ENCODE data around the gene RIPOR2. TPM values are rescaled to one million over a fixed set of nuclear protein-coding genes. Genes with fewer than 3 reads are reported as not detected.

RIPOR2 gene
- total RNA-seq, 1 experiment from 2014 or later, result not detected

- DNase-seq (ENCODE audit: low read depth), result no peak
These were observed 27.7 kb downstream of the RIPOR2 start for GRCh38 chr6:24907919-24908649.

- no peak for DNase-seq (ENCODE audit: low read depth)
These were observed 29.4 kb downstream of the RIPOR2 start for GRCh38 chr6:24906314-24906713.

- no peak for DNase-seq (ENCODE audit: low read depth)
These were observed 30.3 kb downstream of the RIPOR2 start for GRCh38 chr6:24905483-24905882.

GRCh38 chr6:24903681-24904080 is 32.1 kb downstream of the RIPOR2 start:
- DNase-seq (ENCODE audit: low read depth), result no peak

GRCh38 chr6:24902782-24903181 is 33.0 kb downstream of the RIPOR2 start:
- DNase-seq (ENCODE audit: low read depth), result peak; percentile 50

GRCh38 chr6:24901698-24902328 is 33.9 kb downstream of the RIPOR2 start:
- DNase-seq (ENCODE audit: low read depth), result no peak

- DNase-seq (ENCODE audit: low read depth), result no peak
These were observed 34.7 kb downstream of the RIPOR2 start for GRCh38 chr6:24900917-24901697.

GRCh38 chr6:24899997-24900325 is 35.8 kb downstream of the RIPOR2 start:
- no peak for DNase-seq (ENCODE audit: low read depth)

- DNase-seq (ENCODE audit: low read depth), result no peak
These were observed 36.4 kb downstream of the RIPOR2 start for GRCh38 chr6:24899136-24899996.

GRCh38 chr6:24898676-24899075 is 37.1 kb downstream of the RIPOR2 start:
- no peak for DNase-seq (ENCODE audit: low read depth)

GRCh38 chr6:24897186-24897585 is 38.6 kb downstream of the RIPOR2 start:
- no peak for DNase-seq (ENCODE audit: low read depth)

- DNase-seq (ENCODE audit: low read depth), result no peak
These were observed 42.4 kb downstream of the RIPOR2 start for GRCh38 chr6:24893342-24893850.

GRCh38 chr6:24891004-24891403 is 44.8 kb downstream of the RIPOR2 start:
- DNase-seq (ENCODE audit: low read depth), result no peak

- DNase-seq (ENCODE audit: low read depth), result no peak
These were observed 45.3 kb downstream of the RIPOR2 start for GRCh38 chr6:24890471-24890870.

GRCh38 chr6:24888715-24889370 is 46.9 kb downstream of the RIPOR2 start:
- no peak for DNase-seq (ENCODE audit: low read depth)

- DNase-seq (ENCODE audit: low read depth), result no peak
These were observed 48.1 kb downstream of the RIPOR2 start for GRCh38 chr6:24887545-24888140.

GRCh38 chr6:24883618-24884017 is 52.1 kb downstream of the RIPOR2 start:
- DNase-seq (ENCODE audit: low read depth), result peak; percentile 15

GRCh38 chr6:24882835-24883555 is 52.8 kb downstream of the RIPOR2 start:
- DNase-seq (ENCODE audit: low read depth), result no peak

GRCh38 chr6:24882295-24882694 is 53.5 kb downstream of the RIPOR2 start:
- DNase-seq (ENCODE audit: low read depth), result no peak

GRCh38 chr6:24881376-24881775 is 54.4 kb downstream of the RIPOR2 start:
- DNase-seq (ENCODE audit: low read depth), result no peak

Measured in HT1080 (cell line).